RWPE2 (cell line): ENCODE measurements around the gene CXCL16.
A peak's percentile ranks its signal among the peaks of the same experiment; 100 is the strongest.

Experiments used
- ATAC-seq: fragments of 200-7000 bp; cut with Tn5 transposase; 3 replicates; pipeline ENCODE4 v1.9.1; 2021; ENCODE audit warnings: low read depth
- DNase-seq: peaks from one replicate; pipeline ENCODE4 v3.0.0-alpha.2; 2020; ENCODE audit warnings: low spot score
- H3K27ac ChIP-seq: fragments of 450-650 bp; 2 replicates; pipeline ENCODE4 v1.5.1; 2017; ENCODE audit warnings: mild to moderate bottlenecking; ENCODE audit not compliant: poor library complexity, severe bottlenecking
- H3K27me3 ChIP-seq: fragments of 250-450 bp; sonication (Bioruptor Pico); 2 replicates; pipeline ENCODE4 v1.5.1; 2021; ENCODE audit warnings: mild to moderate bottlenecking, moderate library complexity; ENCODE audit not compliant: insufficient read depth, poor library complexity, severe bottlenecking
- H3K36me3 ChIP-seq: fragments of 250-450 bp; sonication (Bioruptor Pico); 2 replicates; pipeline ENCODE4 v1.5.1; 2020; ENCODE audit warnings: low read depth, mild to moderate bottlenecking, moderate library complexity
- H3K4me1 ChIP-seq: fragments of 250-450 bp; sonication (Bioruptor Pico); 2 replicates; pipeline ENCODE4 v1.5.1; 2021; ENCODE audit warnings: mild to moderate bottlenecking, moderate library complexity; ENCODE audit not compliant: insufficient read depth, poor library complexity, severe bottlenecking
- H3K4me3 ChIP-seq: fragments of 250-450 bp; sonication (Bioruptor Pico); 2 replicates; pipeline ENCODE4 v1.5.1; 2021; ENCODE audit warnings: mild to moderate bottlenecking, moderate library complexity; ENCODE audit not compliant: severe bottlenecking
- H3K9me3 ChIP-seq: fragments of 250-450 bp; sonication (Bioruptor Pico); 2 replicates; pipeline ENCODE4 v1.5.1; 2021; ENCODE audit warnings: mild to moderate bottlenecking, moderate library complexity; ENCODE audit not compliant: severe bottlenecking
- CTCF ChIP-seq: fragments of 450-650 bp; IDR thresholded peaks from one replicate; pipeline ENCODE4 v1.5.1; 2017; ENCODE audit warnings: mild to moderate bottlenecking, moderate library complexity; ENCODE audit not compliant: poor library complexity, severe bottlenecking

Gene CXCL16

GRCh38 chr17:4739122-4740024 lies at the start of gene CXCL16, which contains the start of gene ZMYND15:
CXCL16 (minus strand) TSS chr17:4739928; CDS start chr17:4739339, 589 bp downstream.
ZMYND15 (plus strand) TSS chr17:4739833; CDS start chr17:4740549, 716 bp downstream.
- Histone ChIP-seq H3K27me3 (no peaks in the 10 kb centered on the region), H3K9me3 (no peaks in the 10 kb centered on the region), H3K4me1 (no peaks in the 10 kb centered on the region), H3K27ac (no peak within 1 kb of the TSS), H3K4me3 (peak within 1 kb of the TSS; percentile 55), H3K36me3 (no peaks in the 10 kb centered on the region)
- ATAC-seq, result peak; percentile 64
- no peak for TF ChIP-seq CTCF
- DNase-seq, result no peak

- Histone ChIP-seq H3K4me1 (peaks cover 7% of the 10 kb centered on the region), H3K36me3 (no peaks in the 10 kb centered on the region), H3K27ac (peak within 1 kb of the TSS; percentile 82), H3K4me3 (peak within 1 kb of the TSS; percentile 44), H3K9me3 (no peaks in the 10 kb centered on the region), H3K27me3 (no peaks in the 10 kb centered on the region)
- DNase-seq (no peak), ATAC-seq (peak; percentile 8; the same call in 2 of the 3 replicates)
- no peak for TF ChIP-seq CTCF
Observed at GRCh38 chr17:4788807-4789700, 49.3 kb upstream of the CXCL16 start, which contains the start of gene GLTPD2. GLTPD2 (plus strand) TSS chr17:4788964; CDS start chr17:4789012, 48 bp downstream.

- peak overlapping the region; percentile 82 for H3K27ac ChIP-seq
- peak overlapping the region; percentile 44 for H3K4me3 ChIP-seq
- H3K36me3 ChIP-seq, result no peaks in the 10 kb centered on the region
- H3K4me1 ChIP-seq, result peaks cover 7% of the 10 kb centered on the region
- DNase-seq, result no peak
- H3K27me3 ChIP-seq, result no peaks in the 10 kb centered on the region
- no peak for TF ChIP-seq CTCF
- no peak for ATAC-seq
- no peaks in the 10 kb centered on the region for H3K9me3 ChIP-seq
Observed at GRCh38 chr17:4788159-4788806, 48.6 kb upstream of the CXCL16 start.

- DNase-seq (no peak), ATAC-seq (no peak)
- Histone ChIP-seq H3K27me3 (no peaks in the 10 kb centered on the region), H3K4me3 (no peak overlapping the region), H3K9me3 (no peaks in the 10 kb centered on the region), H3K27ac (no peak overlapping the region), H3K4me1 (peaks cover 7% of the 10 kb centered on the region), H3K36me3 (no peaks in the 10 kb centered on the region)
- TF ChIP-seq CTCF, result no peak
Observed at GRCh38 chr17:4786516-4786915, 46.8 kb upstream of the CXCL16 start.
